ELF-1 (cell line): ENCODE measurements around the gene RHBDL2.
"Not testable (repeated sequence)": the region's sequence is repeated elsewhere in the genome, so short reads cannot be mapped to it uniquely, and the experiment has no call there.

Experiments
- DNase-seq: peaks from one replicate; pipeline ENCODE4 v3.0.0-alpha.2; 2016; ENCODE audit warnings: low read depth, low spot score

The RHBDL2 gene

DNA sequence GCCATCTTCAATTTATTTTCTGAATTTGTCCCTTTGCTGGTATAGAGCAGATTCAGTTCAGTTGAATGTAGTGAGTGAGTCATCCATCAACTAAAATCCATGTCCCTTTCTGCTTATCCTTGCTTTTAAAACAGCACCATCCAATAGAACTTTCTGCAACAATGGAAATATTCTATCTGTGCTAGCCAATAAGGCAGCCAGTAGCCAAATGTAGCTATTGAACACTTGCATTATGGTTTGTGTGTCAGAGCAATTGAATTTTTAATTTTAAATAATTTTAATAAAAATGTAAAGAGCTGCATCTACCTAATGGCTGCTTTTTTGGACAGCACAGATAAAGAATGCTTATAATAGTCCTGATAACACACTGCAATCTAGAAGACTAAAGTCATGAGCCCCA is 60.1 kb downstream of the RHBDL2 start, which contains the start of gene GJA9:
TSS of gene GJA9 (minus strand) at position 101 of the 400 bp plus-strand sequence. CDS start 5,489 bp downstream, outside the sequence.
- DNase-seq, result no peak

DNA sequence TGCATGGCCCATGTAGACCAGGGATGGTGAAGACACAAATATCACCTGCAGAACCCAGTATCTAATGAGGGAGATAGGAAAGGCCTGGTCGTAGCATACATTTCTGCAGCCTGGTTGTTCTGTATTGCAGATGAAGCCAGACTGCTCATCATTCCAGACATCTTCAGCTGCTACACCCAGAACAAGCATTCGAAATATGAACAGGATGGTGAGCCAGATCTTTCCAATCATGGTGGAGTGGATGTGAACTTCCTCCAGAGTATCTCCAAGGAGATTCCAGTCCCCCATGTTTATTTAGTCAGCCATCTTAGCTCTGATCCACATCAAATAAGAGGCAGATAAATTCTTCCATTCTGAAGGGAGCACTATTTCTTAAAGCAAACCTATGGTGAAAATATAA is 65.8 kb downstream of the RHBDL2 start:
- DNase-seq, result no peak

DNA sequence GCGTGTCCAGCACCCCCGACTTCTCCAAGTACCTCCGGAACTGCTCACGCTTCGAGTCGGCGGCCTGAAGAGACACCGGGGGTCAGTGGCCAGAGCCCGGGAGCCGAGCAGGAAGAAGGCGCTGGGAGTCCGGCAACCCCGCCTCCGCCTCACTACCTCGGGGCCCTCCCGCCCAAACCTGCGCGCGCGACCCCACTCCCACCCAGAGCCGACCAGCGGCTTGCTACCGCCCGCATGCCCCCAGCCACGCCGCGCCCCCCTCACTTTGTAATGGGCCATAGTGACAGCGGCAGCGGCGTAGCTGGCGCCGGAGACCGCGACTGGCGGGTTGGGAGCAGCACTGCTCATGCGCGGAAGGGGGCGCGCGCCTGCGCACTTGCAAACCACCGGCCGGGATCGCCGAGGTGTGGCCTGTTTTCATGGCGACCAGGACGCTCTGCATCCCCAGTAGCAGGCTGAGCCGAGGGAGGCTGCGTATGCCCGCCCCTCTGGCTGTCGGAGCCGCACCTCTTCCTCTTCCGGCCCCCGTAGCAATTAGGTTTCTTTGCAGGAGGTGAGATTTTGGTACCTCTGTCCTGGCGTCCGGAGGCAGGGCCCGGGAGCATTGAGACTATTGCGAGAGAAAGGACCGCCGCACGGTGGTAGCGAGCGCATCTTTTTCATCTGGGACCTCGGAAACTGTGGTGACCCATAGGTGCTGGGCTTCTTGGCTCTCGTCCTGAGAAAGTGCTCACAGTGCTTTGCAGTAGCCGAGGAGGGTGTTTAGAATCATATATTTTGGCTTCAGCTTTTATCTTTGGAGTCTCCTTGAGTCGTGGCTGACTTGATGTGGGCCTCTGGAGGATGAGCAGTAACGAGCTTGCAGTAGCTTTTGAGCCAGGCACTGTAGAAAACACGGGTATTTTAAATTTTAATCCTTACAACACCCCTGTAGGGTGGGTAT is 68.3 kb downstream of the RHBDL2 start, which contains the start of gene MYCBP:
TSS of gene MYCBP (minus strand) at position 322 of the 943 bp plus-strand sequence. CDS start at position 279, 43 bp downstream.
- peak; percentile 98 for DNase-seq

DNA sequence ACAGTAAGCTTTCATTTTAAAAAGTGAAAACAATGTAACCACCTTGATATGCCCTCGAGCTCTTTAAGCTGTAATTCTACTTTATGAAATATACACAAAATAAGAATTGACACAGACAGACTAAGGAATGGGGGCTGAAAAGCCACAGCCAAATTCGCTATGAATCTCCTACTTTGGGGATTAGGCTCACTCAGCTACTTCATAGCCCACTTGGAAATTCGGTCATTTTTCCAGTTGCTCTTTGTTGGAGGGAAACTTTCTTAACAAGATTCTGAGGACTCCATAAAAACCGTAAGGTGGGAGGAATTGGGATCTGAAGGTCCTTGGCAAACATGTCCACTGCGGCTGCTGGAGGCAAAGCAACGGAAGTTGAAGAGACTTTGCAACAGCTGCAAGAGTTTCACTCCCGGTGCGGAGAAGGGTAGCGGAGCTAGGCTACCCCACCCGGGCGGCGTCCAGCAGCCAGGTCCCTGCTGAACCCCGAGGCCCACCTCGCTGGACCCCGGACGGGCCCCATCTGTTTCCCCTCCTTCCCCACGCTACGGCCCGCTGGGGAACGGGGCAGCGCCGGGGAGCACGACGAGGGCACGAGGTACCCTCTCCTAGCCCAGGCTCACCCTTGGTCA is 69.1 kb downstream of the RHBDL2 start:
- DNase-seq, result no peak

DNA sequence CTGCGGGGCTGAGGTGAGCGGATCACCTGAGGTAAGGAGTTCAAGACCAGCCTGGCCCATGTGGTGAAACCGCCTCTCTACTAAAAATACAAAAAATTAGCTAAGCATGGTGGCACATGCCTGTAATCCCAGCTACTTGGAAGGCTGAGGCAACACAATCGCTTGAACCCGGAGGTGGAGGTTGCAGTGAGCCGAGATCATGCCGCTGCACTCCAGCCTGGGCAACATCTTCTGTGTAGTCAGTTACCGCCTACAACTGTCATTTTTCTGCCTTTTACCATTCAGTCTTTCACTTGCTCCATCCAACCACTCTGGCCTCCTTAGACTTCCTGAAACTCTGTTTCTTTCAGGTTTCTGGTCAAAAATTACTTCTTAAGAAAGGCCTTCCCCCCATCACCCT is 70.6 kb downstream of the RHBDL2 start:
- DNase-seq, result no peak

DNA sequence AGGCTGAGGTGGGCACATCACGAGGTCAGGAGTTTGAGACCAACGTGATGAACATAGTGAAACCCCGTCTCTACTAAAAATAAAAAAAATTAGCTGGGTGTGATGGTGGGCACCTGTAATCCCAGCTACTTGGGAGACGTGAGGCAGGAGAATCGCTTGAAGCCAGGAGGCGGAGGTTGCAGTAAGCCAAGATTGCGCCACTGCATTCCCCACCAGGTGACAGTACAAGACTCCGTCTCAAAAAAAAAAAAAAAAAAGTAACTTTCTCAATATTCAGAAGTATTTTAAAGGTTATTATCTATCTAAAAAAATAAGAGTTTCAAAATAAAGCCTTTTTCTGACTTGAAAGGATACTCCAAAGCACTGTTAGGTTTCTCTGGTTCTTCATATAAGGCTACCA is 74.4 kb downstream of the RHBDL2 start:
- DNase-seq, result no peak

- no peak for DNase-seq
Measured at GRCh38 chr1:38865112-38865715, 76.4 kb downstream of the RHBDL2 start.

DNA sequence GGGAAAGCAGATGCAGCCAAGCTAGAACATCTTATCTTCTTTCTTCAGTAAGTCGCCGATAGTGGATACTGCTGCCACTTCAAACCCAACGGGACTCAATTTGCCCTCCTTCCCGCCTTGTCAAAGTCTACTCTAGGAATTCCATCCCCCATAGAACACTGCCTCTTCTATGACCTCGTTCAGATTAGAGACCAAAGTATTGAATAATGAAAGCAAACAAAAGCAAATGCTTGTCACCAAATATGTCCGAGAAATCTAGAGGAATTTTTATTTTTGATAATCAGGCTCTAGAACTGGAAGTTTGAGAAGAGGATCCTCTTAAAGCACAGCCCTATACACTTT is 81.2 kb downstream of the RHBDL2 start:
- DNase-seq, result no peak

DNA sequence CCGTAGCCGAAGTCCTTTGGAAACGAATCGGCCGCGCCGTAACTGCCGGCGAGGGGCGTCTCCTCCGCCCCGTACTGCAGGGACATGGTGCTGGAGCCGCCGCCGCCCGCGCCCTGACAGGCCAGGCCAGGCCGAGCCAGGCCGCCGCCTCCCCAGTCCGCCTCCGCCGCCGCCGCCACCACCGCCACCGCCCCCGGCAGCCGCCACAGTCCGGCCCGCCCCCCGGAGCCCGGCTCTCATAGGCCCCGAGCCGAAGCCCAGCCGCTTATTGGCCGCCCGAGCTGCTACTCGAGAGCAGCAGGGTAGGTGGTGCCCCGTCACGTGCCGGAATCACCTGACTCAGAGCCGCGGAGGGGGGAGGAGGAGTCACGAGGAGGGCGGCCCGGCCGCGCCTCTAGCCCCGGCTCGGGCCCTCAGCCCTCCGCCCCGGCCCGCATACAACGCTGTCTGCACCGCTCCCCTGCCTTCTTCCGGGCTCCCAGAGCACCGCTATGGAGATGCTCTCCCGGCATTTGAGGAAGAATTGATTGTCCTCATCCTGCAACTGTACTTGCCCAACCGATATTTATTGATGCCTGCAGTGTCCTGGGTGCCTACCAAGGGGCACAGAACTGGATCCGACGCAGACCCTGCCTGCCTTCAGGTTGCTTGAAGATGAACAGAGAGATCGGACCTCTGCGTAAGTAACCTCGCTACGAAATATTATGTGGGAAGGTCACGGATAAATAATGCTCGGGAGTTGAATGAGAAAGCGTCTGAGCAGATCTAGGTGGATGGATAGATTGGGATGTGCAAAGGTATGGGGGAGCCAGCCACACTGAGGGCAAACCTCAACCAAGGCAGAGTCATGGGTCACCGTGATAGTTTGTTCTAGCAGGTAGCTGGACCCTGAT is 81.8 kb downstream of the RHBDL2 start, which contains the start of gene RRAGC:
TSS of gene RRAGC (minus strand) at position 212 of the 893 bp plus-strand sequence. CDS start at position 86, 126 bp downstream.
- DNase-seq, result peak; percentile 98

GRCh38 chr1:38858833-38859560 is 82.6 kb downstream of the RHBDL2 start:
- peak; percentile 50 for DNase-seq

- no peak for DNase-seq
Measured at GRCh38 chr1:38852780-38853179, 88.8 kb downstream of the RHBDL2 start.

GRCh38 chr1:38848071-38848470 is 93.6 kb downstream of the RHBDL2 start:
- DNase-seq, result no peak

GRCh38 chr1:38846210-38846609 is 95.4 kb downstream of the RHBDL2 start:
- DNase-seq, result no peak

DNA sequence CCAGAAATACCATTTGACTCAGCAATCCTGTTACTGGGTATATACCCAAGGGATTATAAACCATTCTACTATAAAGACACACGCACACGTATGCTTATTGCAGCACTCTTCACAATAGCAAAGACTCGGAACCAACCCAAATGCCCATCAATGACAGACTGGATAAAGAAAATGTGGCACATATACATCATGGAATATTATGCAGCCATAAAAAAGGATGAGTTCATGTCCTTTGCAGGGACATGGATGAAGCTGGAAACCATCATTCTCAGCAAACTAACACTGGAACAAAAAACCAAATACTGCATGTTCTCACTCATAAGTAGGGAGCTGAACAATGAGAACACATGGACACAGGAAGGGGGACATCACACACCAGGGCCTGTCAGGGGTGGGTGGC is 96.5 kb downstream of the RHBDL2 start:
- not testable (repeated sequence) for DNase-seq

- no peak for DNase-seq
Measured at GRCh38 chr1:38840281-38840680, 101.3 kb downstream of the RHBDL2 start.

- no peak for DNase-seq
Measured at GRCh38 chr1:38839363-38839762, 102.3 kb downstream of the RHBDL2 start.

GRCh38 chr1:38836316-38836715 is 105.3 kb downstream of the RHBDL2 start:
- not testable (repeated sequence) for DNase-seq
